Measurements from ENCODE around the gene GAS7. TPM values are rescaled to one million over a fixed set of nuclear protein-coding genes. Genes with fewer than 3 reads are reported as not detected.
A peak's percentile ranks its signal among the peaks of the same experiment; 100 is the strongest.

The GAS7 gene
- total RNA-seq, 1 experiment from 2014 or later: 14.3 TPM

DNA sequence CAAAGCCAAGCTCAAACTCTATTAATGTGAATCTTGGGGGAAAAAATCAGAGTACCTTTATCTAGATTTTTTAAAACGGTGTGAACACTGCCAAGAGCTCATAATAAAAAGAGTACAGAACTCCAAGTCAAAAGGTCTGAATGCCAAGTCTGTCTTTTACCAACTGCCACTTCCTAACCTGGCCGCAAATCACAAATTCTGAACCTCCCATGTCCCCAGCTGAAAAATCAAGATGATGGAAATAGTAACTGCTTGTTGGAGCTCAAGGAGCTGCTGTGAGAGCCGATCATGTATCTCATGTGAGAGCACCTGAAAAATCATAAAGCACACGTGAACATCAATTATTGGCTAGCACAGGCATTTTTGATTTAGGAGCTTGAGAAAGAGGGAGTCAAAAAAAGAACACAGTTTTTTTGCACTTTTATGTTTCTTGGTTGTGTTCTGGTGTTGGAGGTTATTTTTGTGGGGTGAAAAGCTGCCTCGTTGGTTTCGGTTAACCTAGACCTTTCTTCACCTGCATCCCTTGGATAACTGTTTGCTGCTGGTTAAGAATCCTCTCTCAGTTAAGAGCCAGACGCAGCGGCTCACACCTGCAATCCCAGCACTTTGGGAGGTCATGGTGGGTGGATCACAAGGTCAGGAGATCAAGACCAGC lies 50.5 kb downstream of the GAS7 start:
- in situ Hi-C loops (cut with HindIII; ENCODE audit: low sequenced_read_pairs): no loop called here

GRCh38 chr17:10147040-10147439 lies 51.4 kb downstream of the GAS7 start:
- no peak for DNase-seq (ENCODE audit: low spot score)
- in situ Hi-C loops (cut with HindIII; ENCODE audit: low sequenced_read_pairs): no loop called here

More for the DNA sequence above, 50.5 kb downstream of the GAS7 start:
- DNase-seq (ENCODE audit: low spot score): no peak

DNA sequence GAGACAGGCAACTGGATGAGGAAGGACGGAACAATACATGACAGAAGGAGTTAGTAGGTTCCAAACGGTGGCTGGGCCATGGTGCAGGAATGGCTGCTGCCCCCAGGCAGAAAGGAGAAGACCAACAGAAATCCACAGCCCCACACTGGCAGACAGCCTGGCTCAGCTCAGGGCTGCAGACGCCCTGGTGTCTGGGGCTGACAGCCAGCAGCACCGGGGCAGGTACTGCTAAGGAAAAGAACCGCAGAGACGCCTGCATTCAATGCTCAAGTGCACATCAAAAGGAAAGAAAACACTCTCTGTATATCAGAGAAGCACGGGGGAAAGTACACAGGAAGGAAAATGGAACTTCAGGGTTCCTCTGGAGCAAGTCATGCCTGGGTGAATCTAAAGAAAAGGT lies 53.4 kb downstream of the GAS7 start:
- in situ Hi-C loops (cut with HindIII; ENCODE audit: low sequenced_read_pairs): no loop called here
- DNase-seq (ENCODE audit: low spot score): no peak

GRCh38 chr17:10144456-10144855 lies 54.0 kb downstream of the GAS7 start:
- DNase-seq (ENCODE audit: low spot score): no peak
- in situ Hi-C loops (cut with HindIII; ENCODE audit: low sequenced_read_pairs): no loop called here

DNA sequence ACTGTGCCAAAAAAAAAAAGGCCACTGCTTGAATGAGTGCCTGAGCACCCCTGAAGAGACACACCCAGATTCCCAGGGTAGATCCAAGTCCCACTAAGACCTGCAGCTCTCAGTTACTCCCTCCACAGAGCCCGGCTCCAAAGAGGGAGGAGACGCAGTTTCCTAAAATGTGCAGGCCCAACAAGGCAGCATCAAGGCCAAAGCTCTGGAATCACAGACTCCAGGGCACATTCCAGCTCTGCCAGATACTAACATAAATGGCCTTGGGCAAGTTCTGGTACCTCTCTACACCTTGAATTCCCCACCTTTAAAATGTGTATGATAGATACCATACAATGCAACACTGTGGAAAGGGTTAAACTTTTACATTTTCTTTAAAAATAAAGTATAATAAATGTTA lies 57.0 kb downstream of the GAS7 start:
- in situ Hi-C loops (cut with HindIII; ENCODE audit: low sequenced_read_pairs): no loop called here
- no peak for DNase-seq (ENCODE audit: low spot score)

GRCh38 chr17:10139577-10139976 lies 58.8 kb downstream of the GAS7 start:
- in situ Hi-C loops (cut with HindIII; ENCODE audit: low sequenced_read_pairs): no loop called here
- no peak for DNase-seq (ENCODE audit: low spot score)

GRCh38 chr17:10136258-10136981 lies 62.0 kb downstream of the GAS7 start:
- in situ Hi-C loops (cut with HindIII; ENCODE audit: low sequenced_read_pairs): no loop called here
- DNase-seq (ENCODE audit: low spot score): no peak

- in situ Hi-C loops (cut with HindIII; ENCODE audit: low sequenced_read_pairs): no loop called here
- DNase-seq (ENCODE audit: low spot score): no peak
Measured at GRCh38 chr17:10135539-10136257, 62.7 kb downstream of the GAS7 start.

DNA sequence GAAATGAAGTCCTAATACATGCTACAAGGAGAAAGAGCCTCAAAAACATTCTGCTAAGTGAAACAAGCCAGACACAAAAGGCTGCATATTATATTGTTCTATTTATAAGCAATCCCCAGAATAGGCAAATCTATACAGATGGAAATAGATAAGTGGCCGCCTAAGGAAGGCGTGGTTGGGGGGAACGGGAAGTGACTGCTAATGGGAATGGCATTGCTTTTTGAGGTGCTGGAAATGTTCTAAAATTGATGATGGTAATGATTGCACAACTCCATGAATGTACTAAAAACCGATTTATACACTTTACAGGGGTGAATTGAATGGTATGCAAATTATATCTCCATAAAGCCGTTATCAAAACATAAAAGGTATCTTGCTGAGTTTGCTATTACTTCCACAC lies 67.7 kb downstream of the GAS7 start:
- in situ Hi-C loops (cut with HindIII; ENCODE audit: low sequenced_read_pairs): no loop called here
- no peak for DNase-seq (ENCODE audit: low spot score)

GRCh38 chr17:10130263-10130662 lies 68.1 kb downstream of the GAS7 start:
- in situ Hi-C loops (cut with HindIII; ENCODE audit: low sequenced_read_pairs): no loop called here
- DNase-seq (ENCODE audit: low spot score): no peak

DNA sequence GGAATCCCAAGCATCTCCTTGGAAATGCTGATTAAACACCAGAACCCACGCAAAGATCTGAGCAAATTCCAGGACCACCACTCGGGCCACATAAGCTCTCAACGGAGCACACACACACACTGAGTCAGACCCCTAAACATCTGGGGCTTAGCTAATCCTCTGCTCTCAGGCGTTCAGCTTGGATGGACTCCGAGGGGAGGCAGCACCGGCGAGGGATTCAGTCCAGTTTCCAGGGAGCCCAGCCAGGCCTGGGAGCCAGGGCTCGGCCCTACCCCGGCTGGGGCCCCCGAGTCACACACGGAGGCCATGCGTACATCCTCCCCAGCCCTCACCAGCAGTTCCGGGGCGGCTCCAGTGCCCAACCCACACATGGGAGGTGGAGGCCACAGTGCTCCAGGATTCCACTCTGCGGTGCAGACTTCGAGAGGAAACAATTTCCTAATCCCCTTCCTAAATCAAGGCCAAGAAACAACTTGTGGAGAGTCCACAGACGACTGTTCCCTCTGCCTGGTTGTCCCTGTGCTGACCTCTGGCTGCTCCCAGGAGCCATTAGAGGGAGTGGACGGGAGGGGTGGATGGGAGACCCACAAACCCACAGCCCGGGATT lies 70.5 kb downstream of the GAS7 start:
- peak; percentile 36 for DNase-seq (ENCODE audit: low spot score)
- in situ Hi-C loops (cut with HindIII; ENCODE audit: low sequenced_read_pairs): no loop called here

- in situ Hi-C loops (cut with HindIII; ENCODE audit: low sequenced_read_pairs): no loop called here
- peak; percentile 28 for DNase-seq (ENCODE audit: low spot score)
Measured at GRCh38 chr17:10126616-10127501, 71.5 kb downstream of the GAS7 start.

DNA sequence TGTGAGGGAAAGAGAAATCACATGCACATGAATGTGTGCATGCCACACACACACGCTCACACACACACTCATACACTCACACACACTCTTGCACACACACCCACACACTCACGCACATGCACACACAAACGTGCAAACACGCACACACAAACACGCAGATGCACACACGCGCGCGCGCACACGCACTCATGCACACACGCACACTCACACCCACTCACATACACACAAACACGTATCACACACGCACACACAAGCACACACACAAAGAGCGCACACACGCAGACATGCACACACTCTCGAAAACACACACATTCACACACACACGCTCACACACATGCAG lies 72.2 kb downstream of the GAS7 start:
- in situ Hi-C loops (cut with HindIII; ENCODE audit: low sequenced_read_pairs): no loop called here
- no peak for DNase-seq (ENCODE audit: low spot score)

- in situ Hi-C loops (cut with HindIII; ENCODE audit: low sequenced_read_pairs): no loop called here
- DNase-seq (ENCODE audit: low spot score): peak; percentile 34
Measured at GRCh38 chr17:10125531-10126275, 72.7 kb downstream of the GAS7 start.

DNA sequence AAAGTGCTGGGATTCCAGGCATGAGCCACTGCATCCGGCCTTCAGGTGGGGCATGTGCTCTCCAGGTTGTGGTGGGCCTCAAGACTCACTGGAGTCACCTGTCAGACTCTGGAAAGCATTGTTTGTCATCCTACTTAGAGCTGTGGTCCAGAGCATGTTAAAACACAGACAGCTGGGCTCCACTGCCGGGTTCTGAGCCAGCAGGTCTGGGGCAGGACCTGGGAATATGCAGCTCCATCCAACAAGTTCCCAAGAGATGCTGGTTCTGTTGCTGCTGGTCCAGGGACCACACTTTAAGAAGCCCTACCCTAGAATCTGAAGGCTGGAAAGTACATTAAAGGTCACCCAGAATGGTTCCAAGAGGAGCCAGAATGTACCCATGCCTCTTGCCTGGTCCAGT lies 75.3 kb downstream of the GAS7 start:
- in situ Hi-C loops (cut with HindIII; ENCODE audit: low sequenced_read_pairs): no loop called here
- DNase-seq (ENCODE audit: low spot score): no peak

GRCh38 chr17:10121971-10122707 lies 76.3 kb downstream of the GAS7 start:
- no peak for DNase-seq (ENCODE audit: low spot score)
- in situ Hi-C loops (cut with HindIII; ENCODE audit: low sequenced_read_pairs): no loop called here

DNA sequence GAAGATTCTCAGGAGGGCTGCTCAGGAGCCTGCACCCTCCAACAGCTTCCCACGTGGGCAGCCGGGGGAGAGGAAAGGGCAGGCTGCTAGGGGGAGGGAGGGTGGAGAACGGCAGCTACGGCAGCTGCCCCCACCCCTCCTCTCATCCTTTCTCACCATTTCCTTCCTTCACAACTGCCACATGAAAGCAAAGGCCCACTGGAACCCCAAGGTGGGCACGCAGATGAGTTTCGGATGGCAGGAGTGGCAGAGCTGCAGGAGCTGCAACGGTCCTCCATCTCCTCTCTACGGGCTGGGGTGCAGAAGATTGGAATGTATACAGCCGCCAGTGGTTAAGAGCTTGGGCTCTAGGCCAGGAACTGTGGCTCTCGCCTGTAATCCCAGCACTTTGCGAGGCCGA lies 77.7 kb downstream of the GAS7 start:
- no peak for DNase-seq (ENCODE audit: low spot score)
- in situ Hi-C loops (cut with HindIII; ENCODE audit: low sequenced_read_pairs): no loop called here

DNA sequence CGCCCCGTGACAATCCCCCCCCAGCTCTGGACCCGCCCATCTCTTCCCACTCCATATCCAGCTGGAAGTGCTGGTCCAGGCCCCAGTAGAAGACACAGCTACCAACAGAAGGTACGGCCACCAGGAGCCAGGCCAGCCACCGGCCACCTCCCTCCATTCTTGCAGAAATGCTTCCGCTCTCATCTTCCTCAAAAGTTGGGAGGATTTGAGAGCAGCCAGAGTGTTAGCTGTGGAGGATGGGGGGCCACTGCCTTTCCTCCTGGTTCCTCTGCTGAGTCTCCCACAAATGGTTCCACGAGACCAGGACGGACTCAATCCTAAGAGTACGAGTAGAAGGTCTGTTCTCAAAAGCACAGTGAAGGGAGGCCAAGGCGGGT lies 78.3 kb downstream of the GAS7 start:
- in situ Hi-C loops (cut with HindIII; ENCODE audit: low sequenced_read_pairs): no loop called here
- DNase-seq (ENCODE audit: low spot score): no peak

Measured in G401 (cell line).